Activated T-helper 1 cell treated with anti-CD3 and anti-CD28 coated beads, Interleukin-12 subunit alpha, Interleukin-12 subunit beta, Interleukin-2, Interleukin-4 antibody, amounts not matched to agents 30 ng/mL and 10 ng/mL and 1 ng/mL, durations not matched to agents 14 hours and 24 hours and 36 hours (primary cell): ENCODE measurements around the gene FTCD. TPM values are rescaled to one million over a fixed set of nuclear protein-coding genes. Genes with fewer than 3 reads are reported as not detected.
"Not testable (repeated sequence)": the region's sequence is repeated elsewhere in the genome, so short reads cannot be mapped to it uniquely, and the experiment has no call there.

Source experiments
- DNase-seq: peaks from one replicate; pipeline ENCODE4 v3.0.0; 2021; ENCODE audit warnings: low spot score
- H3K27ac Mint-ChIP-seq: one replicate; pipeline ENCODE4 v1.8.0; 2021; ENCODE audit warnings: mild to moderate bottlenecking, mixed read lengths
- H3K27me3 Mint-ChIP-seq: one replicate; pipeline ENCODE4 v1.8.0; 2022; ENCODE audit warnings: mild to moderate bottlenecking, moderate library complexity, mixed read lengths; ENCODE audit not compliant: insufficient read depth
- H3K36me3 Mint-ChIP-seq: one replicate; pipeline ENCODE4 v1.8.0; 2021; ENCODE audit warnings: low read depth, mixed read lengths
- H3K4me1 Mint-ChIP-seq: one replicate; pipeline ENCODE4 v1.8.0; 2021; ENCODE audit warnings: low read depth, mixed read lengths
- H3K4me3 Mint-ChIP-seq: one replicate; pipeline ENCODE4 v1.8.0; 2021; ENCODE audit warnings: mild to moderate bottlenecking, moderate library complexity, mixed read lengths
- H3K9me3 Mint-ChIP-seq: one replicate; pipeline ENCODE4 v1.8.0; 2021; ENCODE audit warnings: mixed read lengths
- intact Hi-C: fragments of 100-400 bp; cut with micrococcal nuclease; formaldehyde crosslinking; loops from one replicate; pipeline ENCODE4 v1.15.1; 2024
- total RNA-seq: library from RNA; stranded (reverse); gene quantifications from 2 replicates; pipeline ENCODE4 v1.2.3, GENCODE V29; 2022

The FTCD gene
- total RNA-seq, 1 donor from 2014 or later = 0.62 TPM

DNA sequence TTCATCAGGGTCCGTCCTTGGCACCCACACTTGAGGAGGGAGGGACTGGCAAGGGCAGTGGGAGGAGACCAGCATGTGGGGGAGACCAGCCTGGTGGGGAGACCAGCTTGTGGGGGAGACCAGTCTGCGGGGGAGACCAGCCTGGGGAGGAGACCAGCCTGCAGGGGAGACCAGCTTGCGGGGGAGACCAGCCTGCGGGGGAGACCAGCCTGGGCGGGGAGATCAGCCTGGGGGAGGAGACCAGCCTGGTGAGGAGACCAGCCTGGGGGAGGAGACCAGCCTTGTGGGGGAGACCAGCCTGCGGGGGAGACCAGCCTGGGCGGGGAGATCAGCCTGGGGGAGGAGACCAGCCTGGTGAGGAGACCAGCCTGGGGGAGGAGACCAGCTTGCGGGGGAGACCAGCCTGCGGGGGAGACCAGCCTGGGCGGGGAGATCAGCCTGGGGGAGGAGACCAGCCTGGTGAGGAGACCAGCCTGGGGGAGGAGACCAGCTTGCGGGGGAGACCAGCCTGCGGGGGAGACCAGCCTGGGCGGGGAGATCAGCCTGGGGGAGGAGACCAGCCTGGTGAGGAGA is 28.0 kb upstream of the FTCD start:
- H3K9me3 Mint-ChIP-seq, DNase-seq, H3K36me3 Mint-ChIP-seq, H3K4me1 Mint-ChIP-seq, H3K27me3 Mint-ChIP-seq, intact Hi-C loops: not testable (repeated sequence)
- Mint-ChIP-seq H3K4me3 (peak overlapping the region; percentile 71), H3K27ac (peak overlapping the region; percentile 61)

DNA sequence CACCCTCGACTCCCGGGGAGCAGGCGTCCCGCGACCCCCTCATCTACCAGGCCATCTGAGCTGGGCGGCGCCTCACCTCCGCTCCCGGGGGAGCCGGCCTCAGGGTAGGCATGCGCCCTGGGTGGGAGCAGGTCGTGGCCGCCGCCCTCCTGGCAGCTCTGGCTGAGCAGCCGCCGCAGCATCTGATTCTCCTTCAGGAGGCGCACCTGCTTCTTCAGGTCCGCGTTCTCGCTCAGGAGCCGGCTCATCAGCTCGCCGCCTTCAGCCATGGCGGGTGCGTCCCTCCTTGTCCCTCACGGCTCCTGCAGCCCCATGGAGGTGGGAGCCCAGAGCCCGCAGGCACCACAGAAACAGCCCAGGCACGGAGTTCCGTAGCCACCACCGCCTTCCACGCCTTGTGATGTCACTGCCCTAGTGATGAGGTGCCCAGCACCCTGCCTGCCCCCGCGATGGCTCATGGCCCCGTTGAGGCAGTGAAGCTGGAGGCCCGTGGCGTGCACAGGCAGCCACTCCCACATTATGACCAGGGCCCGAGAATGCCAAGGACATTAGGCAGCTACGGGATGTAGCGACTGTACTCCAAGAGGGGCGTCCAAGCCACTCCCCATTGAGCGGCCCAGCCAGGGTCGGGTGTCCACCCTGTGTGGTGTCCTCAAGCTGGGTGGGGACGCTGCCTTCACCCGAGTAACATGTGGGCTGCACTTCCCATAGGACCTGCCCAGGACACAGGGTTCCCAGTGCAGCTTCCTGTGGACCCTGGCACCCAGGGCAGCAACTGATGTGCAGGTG is 27.4 kb upstream of the FTCD start:
- Mint-ChIP-seq H3K9me3 (peaks cover under 1% of the 10 kb centered on the region), H3K4me3 (peak overlapping the region; percentile 71), H3K36me3 (no peaks in the 10 kb centered on the region), H3K27me3 (no peaks in the 10 kb centered on the region), H3K4me1 (no peaks in the 10 kb centered on the region), H3K27ac (peak overlapping the region; percentile 61)
- intact Hi-C loops = no loop called here
- DNase-seq = no peak

DNA sequence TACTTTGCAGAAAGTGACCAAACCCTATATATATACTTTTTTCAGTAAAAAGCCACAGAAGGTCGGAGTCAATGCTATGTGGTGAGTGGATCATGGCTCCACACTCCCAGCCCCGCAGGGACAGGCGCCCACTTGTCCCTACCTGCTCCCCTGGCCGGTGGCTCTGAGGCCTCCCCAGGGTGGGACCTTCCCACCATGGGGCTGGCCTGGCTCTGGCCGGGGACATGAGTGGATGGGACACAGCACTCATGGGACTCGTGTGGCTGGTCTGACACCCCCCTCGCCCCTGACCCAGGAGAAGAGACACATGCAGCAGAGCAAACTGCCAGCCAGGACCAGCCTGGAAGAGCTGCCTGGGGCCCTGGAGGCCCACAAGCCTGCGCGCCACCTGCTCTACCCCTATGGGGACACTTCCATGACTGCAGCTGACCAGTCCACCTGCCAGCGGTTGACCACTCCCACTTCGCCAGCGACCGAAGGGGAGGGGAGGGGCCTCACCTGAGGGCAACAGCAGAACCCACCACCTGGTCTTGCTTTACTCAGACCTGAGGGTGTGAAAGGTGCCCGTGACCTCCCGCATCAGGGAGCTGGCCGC is 26.7 kb upstream of the FTCD start:
- Mint-ChIP-seq H3K36me3 (no peaks in the 10 kb centered on the region), H3K27ac (no peak overlapping the region), H3K9me3 (peaks cover 5% of the 10 kb centered on the region), H3K4me1 (no peaks in the 10 kb centered on the region), H3K27me3 (no peaks in the 10 kb centered on the region), H3K4me3 (peak overlapping the region; percentile 33)
- DNase-seq = no peak
- intact Hi-C loops = no loop called here

DNA sequence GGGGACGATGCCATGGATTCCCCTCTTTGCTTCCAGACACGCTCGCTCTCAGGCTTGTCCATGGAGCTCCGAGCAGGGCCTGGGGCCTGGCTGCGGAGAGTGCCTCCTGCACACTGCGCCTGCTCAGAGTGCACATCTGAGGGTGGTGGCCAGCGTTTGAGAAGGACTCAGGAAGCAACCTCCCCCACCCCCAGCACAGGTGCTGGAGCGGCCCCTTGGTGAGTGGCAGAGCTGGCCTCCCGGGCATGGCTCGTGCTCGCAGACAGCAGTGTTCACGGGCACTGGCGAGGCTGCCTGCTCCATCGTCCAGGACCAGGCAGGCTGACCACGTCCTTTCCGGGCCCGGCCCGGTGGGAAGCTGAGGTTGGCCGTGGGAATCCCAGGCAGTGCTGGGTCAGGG is 26.1 kb upstream of the FTCD start:
- H3K4me1 Mint-ChIP-seq = no peaks in the 10 kb centered on the region
- peaks cover 9% of the 10 kb centered on the region for H3K9me3 Mint-ChIP-seq
- H3K36me3 Mint-ChIP-seq = no peaks in the 10 kb centered on the region
- no peaks in the 10 kb centered on the region for H3K27me3 Mint-ChIP-seq
- DNase-seq = no peak
- H3K27ac Mint-ChIP-seq = no peak overlapping the region
- no peak overlapping the region for H3K4me3 Mint-ChIP-seq
- intact Hi-C loops = no loop called here

DNA sequence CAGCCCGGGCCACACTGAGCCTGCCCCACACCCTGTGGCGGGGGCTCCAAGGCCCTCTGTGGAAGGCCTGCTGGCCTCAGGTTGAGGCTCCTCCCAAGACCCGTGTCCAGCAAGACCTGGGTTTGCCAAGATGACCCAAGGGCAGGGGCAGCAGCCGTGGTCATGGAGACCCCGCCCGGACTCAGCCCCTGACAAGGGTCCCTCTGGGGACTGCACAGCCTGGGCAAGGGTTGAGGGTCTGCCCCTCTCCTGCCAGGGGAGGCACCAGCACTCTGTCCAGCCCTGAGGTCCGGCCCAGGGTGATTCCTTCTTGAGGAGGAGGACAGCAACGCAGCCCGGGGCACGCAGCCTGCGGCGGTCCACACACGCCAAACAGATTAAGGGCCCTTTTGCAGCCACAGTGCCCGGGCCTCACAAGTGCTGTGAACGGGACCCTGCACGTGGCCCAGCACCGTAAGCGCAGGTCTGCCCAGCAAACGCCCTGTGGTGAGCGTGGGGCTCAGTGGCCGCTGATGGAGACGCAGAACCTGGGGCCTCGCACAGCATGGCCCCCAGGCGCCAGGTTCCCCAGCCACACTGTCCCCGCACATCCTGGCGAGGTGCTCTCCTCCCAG is 25.5 kb upstream of the FTCD start:
- Mint-ChIP-seq H3K27ac (no peak overlapping the region), H3K4me1 (no peaks in the 10 kb centered on the region)
- intact Hi-C loops = no loop called here

DNA sequence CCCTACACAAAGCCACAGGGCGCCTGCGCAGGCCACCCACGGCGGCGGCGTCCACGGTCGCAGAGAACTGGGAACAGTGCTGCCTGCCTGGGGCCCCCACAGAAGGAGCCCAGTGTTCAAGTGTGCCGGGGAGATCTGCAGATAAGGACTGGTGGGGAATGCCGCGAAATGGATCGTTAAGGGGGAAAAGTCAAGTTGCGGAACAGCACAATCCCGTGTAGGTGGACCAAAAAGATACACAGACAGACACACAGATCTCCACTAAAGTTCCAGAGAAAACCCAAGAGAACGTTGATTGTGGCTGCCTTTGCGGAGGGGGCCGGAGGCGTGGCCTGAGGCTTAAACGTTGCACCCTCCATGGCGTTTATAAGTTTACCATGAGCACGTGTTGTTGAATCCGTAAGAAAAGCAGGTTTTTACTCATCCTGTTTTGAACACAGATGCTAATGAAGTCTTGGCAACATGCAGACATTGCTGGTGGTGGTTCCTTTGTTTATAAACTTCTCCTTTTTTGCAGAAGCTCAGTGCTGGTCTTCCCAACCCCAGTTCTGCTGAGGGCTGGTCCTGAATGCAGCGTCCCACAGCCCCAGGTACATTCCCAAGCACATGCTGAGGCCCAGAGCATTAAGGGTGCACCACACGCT is 24.8 kb upstream of the FTCD start:
- intact Hi-C loops = no loop called here
- H3K9me3 Mint-ChIP-seq = peaks cover 20% of the 10 kb centered on the region

More for the DNA sequence above, 25.5 kb upstream of the FTCD start:
- Mint-ChIP-seq H3K9me3 (peaks cover 14% of the 10 kb centered on the region), H3K36me3 (peaks cover 2% of the 10 kb centered on the region), H3K27me3 (peaks cover 5% of the 10 kb centered on the region), H3K4me3 (no peak overlapping the region)
- DNase-seq = no peak

DNA sequence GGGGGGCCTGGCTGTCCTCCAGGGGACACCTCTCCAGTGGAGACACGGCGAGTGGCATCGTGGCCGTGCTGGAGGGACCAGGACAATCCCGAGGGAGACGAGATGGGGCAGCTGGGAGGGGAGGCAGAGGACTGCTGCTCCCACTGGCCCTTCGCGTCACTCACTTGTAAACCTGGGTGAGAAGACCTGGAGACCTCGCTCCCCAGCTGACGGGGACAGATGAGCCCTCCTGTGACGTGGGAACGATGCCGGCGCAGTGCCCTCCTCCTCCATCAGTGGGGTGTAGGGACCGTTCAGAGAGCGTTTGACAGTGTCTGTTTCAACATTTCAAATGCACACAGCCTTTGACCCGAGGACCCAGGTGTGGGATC is 24.3 kb upstream of the FTCD start:
- Mint-ChIP-seq H3K27ac (no peak overlapping the region), H3K4me3 (no peak overlapping the region), H3K27me3 (peaks cover 7% of the 10 kb centered on the region), H3K36me3 (peaks cover 2% of the 10 kb centered on the region), H3K9me3 (peaks cover 25% of the 10 kb centered on the region), H3K4me1 (no peaks in the 10 kb centered on the region)
- no peak for DNase-seq
- intact Hi-C loops = no loop called here

More for the DNA sequence above, 24.8 kb upstream of the FTCD start:
- no peak for DNase-seq
- H3K27ac Mint-ChIP-seq = no peak overlapping the region
- no peak overlapping the region for H3K4me3 Mint-ChIP-seq
- peaks cover 7% of the 10 kb centered on the region for H3K27me3 Mint-ChIP-seq
- H3K4me1 Mint-ChIP-seq = no peaks in the 10 kb centered on the region
- H3K36me3 Mint-ChIP-seq = peaks cover 2% of the 10 kb centered on the region

DNA sequence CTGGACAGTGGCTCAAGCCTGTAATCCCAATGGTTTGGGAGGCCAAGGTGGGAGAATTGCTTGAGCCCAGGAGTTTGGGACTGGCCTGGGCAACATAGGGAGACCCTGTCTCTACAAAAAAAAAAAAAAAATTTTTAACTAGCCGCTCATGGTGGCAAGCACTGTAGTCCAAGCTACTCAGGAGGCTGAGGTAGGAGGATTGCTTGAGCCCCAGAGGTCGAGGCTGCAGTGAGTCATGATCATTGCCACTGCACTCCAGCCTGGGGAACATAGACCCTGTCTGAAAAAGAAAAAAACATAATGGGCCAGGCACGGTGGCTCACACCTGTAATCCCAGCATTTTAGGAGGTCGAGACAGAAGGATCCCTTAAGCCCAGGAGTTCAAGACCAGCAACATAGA is 23.6 kb upstream of the FTCD start:
- intact Hi-C loops = no loop called here
- no peak overlapping the region for H3K4me3 Mint-ChIP-seq
- DNase-seq = no peak
- H3K36me3 Mint-ChIP-seq = peaks cover 2% of the 10 kb centered on the region
- no peak overlapping the region for H3K27ac Mint-ChIP-seq
- H3K27me3 Mint-ChIP-seq = peaks cover 7% of the 10 kb centered on the region
- no peaks in the 10 kb centered on the region for H3K4me1 Mint-ChIP-seq
- peaks cover 30% of the 10 kb centered on the region for H3K9me3 Mint-ChIP-seq

DNA sequence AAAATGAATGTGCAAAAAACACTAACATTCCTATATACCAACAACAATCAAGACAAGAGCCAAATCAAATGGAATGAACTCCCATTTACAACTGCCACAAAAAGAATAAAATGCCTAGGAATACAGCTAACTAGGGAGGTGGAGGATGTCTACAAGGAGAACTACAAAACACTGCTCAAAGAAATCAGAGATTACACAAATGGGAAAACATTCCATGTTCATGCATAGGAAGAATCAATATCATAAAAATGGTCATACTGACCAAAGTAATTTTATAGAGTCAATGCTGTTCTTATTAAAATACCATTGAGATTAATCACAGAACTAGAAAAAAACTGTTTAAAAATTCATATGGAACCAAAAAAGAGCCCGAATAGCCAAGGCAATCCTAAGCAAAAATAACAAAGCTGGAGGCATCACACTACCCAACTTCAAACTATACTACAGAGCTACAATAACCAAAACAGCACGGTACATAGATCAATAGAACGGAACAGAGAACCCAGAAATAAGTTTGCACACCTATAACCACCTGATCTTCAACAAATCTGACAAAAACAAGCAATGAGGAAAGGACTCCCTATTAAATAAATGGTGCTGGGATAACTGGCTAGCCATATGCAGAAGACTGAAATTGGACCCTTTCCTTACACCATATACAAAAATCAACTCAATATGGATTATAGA is 21.2 kb upstream of the FTCD start:
- peaks cover 30% of the 10 kb centered on the region for H3K9me3 Mint-ChIP-seq
- H3K27ac Mint-ChIP-seq, H3K4me1 Mint-ChIP-seq, H3K27me3 Mint-ChIP-seq, H3K36me3 Mint-ChIP-seq, DNase-seq, intact Hi-C loops, H3K4me3 Mint-ChIP-seq: not testable (repeated sequence)

DNA sequence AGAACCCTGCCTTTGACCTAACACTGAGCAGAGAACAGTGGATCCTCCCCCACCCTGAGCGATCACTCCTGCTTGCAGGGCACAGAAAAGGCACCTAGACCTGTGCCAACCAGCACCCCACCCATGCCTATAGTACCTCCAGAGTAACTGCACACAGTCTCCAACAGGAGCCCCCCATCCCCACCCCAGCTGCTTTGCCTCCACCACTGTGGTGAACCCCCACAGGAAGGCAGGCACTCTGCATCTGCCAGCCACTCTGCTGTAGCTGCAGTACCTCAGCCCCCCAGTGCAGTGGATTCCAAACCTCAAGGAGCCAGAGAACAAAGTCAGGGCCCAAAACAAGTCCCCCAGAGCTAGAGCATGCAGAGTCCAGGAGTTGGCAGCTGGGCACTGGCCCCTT is 18.2 kb upstream of the FTCD start:
- H3K27ac Mint-ChIP-seq = no peak overlapping the region
- no peaks in the 10 kb centered on the region for H3K4me1 Mint-ChIP-seq
- peaks cover 7% of the 10 kb centered on the region for H3K27me3 Mint-ChIP-seq
- intact Hi-C loops = no loop called here
- peaks cover 2% of the 10 kb centered on the region for H3K36me3 Mint-ChIP-seq
- no peak overlapping the region for H3K4me3 Mint-ChIP-seq
- no peak for DNase-seq
- H3K9me3 Mint-ChIP-seq = peaks cover 36% of the 10 kb centered on the region

DNA sequence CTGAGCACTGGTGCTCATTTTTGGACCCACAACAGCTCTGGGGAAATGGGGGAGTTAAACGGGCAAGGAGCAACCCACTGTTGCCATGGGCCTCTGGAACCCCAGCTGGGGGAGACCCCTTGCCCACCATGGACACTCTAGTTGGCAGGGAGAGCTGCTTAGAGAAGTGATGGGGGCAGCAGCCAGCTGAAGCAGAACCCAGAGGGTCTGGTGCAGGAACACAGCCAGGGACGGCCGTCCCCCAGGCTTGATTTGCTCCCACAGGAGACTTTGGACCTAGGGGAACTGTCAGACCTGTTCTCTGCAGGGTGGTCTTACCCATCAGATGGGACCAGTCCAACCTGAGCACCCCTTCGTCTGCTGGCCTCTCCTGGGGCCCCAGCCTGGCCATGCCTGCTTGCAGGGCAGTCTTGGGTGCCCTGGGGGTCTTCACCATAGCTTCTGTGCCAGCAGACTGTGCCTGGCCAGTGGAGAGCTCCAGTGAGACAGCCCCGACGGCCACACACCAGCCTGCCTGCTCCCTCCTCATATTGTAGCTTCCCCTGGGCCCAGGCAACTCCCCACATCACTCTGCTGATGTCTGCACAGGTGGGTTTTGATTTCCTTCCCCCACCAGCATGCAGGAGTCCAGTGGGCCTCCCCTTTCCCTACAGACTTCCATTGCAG is 17.6 kb upstream of the FTCD start:
- Mint-ChIP-seq H3K4me1 (no peaks in the 10 kb centered on the region), H3K4me3 (no peak overlapping the region), H3K27ac (no peak overlapping the region), H3K27me3 (peaks cover 7% of the 10 kb centered on the region), H3K36me3 (peaks cover 2% of the 10 kb centered on the region), H3K9me3 (peaks cover 36% of the 10 kb centered on the region)
- DNase-seq = no peak
- intact Hi-C loops = no loop called here
